ENCODE results near the gene BICRA. TPM values are rescaled to one million over a fixed set of nuclear protein-coding genes. Genes with fewer than 3 reads are reported as not detected.

Gene BICRA
- total RNA-seq, 1 donor from 2014 or later: 15.6 TPM

DNA sequence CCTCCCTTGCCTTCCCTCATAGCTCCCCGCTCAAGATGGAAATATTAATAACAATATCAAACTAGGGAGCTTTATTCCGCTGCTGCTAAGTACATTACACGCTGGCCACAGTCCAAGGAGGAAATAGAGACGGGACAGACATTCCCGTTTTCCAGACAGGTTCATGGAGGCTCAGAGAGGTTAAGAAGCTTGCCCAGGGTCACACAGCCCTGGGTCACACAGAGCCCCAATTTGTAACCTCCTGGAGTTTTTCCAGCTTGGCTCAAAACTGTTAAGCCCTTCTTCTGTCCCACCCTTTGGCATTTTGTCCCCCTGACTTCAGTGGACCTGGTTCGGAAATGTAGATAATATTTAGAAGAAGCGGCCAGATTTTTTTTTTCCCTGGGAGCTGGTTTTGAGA is 2.0 kb downstream of the BICRA start:
- Histone ChIP-seq H3F3A (ENCODE audit: low read depth) (peaks cover 45% of the 10 kb centered on the region), H3K9ac (no peak overlapping the region), H3K27me3 (no peaks in the 10 kb centered on the region), H3K79me2 (ENCODE audit: low read depth) (peaks cover 86% of the 10 kb centered on the region), H2AFZ (replicated peaks) (no peak overlapping the region), H3K27ac (no peak overlapping the region), H3K4me3 (peak overlapping the region; percentile 94), H3K36me3 (no peaks in the 10 kb centered on the region), H3K4me1 (peaks cover 28% of the 10 kb centered on the region), H3K4me2 (peak overlapping the region; percentile 94), H4K20me1 (ENCODE audit: low read depth) (peaks cover 76% of the 10 kb centered on the region), H3K9me3 (ENCODE audit: low read depth) (no peaks in the 10 kb centered on the region)
- H3K9me3 Mint-ChIP-seq: no peaks in the 10 kb centered on the region
- TF ChIP-seq, protein P1, sequence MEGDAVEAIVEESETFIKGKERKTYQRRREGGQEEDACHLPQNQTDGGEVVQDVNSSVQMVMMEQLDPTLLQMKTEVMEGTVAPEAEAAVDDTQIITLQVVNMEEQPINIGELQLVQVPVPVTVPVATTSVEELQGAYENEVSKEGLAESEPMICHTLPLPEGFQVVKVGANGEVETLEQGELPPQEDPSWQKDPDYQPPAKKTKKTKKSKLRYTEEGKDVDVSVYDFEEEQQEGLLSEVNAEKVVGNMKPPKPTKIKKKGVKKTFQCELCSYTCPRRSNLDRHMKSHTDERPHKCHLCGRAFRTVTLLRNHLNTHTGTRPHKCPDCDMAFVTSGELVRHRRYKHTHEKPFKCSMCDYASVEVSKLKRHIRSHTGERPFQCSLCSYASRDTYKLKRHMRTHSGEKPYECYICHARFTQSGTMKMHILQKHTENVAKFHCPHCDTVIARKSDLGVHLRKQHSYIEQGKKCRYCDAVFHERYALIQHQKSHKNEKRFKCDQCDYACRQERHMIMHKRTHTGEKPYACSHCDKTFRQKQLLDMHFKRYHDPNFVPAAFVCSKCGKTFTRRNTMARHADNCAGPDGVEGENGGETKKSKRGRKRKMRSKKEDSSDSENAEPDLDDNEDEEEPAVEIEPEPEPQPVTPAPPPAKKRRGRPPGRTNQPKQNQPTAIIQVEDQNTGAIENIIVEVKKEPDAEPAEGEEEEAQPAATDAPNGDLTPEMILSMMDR (IDR thresholded peaks at IDR 0.05): no peak
- peak overlapping the region; percentile 81 for H3K27ac Mint-ChIP-seq
- peak overlapping the region; percentile 98 for H3K4me3 Mint-ChIP-seq
- H3K36me3 Mint-ChIP-seq: peaks cover 7% of the 10 kb centered on the region
- H3K4me1 Mint-ChIP-seq: peaks cover 40% of the 10 kb centered on the region
- peaks cover 2% of the 10 kb centered on the region for H3K27me3 Mint-ChIP-seq (ENCODE audit: insufficient read depth, low read depth)
- DNase-seq (ENCODE audit: low spot score): no peak

DNA sequence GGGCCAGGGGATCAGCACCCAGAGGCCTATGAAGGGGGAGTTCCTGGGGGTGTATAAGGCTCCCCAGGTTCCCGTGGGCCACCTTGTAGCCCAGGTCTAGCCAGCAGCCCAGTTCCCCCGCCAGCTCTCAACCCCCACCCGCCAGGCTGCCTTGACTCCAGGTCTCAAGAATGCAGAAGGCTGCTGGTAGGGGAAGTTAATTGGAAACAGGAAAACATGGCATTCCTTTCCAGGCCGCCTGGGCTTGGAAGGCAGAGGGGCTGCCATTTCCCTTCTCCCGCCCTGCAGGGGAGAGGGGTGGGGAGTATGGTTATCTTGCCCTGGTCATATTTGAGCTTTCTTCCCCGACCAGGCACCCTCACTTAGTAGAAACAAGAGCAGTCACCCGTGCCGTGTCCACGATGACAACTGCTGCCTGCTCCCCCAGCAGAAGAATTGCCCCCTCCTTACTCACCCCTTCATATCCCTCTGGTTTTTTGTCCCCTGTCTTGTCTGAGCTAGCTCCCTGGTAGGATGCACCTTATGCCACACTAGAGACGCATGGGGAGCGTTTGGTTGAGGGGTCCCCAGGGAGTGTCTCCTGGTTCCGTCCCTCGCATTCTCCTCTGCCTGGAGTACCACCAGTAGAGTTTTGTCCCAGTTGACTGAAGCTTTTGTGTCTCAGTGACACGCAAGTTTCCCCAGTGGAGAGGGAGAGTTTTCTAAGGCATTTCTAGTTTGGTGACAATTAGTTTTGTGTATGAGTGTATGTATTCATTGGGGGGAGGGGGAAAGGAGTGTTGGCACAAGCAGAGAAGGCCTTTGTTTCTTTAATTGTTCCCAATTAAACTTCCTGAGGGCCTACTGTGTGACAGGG is 4.5 kb downstream of the BICRA start:
- Mint-ChIP-seq H3K27ac (no peak overlapping the region), H3K4me3 (no peak overlapping the region), H3K36me3 (peaks cover 7% of the 10 kb centered on the region), H3K4me1 (peaks cover 47% of the 10 kb centered on the region), H3K9me3 (no peaks in the 10 kb centered on the region), H3K27me3 (ENCODE audit: insufficient read depth, low read depth) (peaks cover 2% of the 10 kb centered on the region)
- Histone ChIP-seq H3K9me3 (ENCODE audit: low read depth) (no peaks in the 10 kb centered on the region), H3K36me3 (no peaks in the 10 kb centered on the region), H3K4me3 (peak overlapping the region; percentile 4), H4K20me1 (ENCODE audit: low read depth) (peaks cover 90% of the 10 kb centered on the region), H3K79me2 (ENCODE audit: low read depth) (peaks cover 95% of the 10 kb centered on the region), H3K4me1 (peaks cover 28% of the 10 kb centered on the region), H3K4me2 (peak overlapping the region; percentile 46), H3K27me3 (no peaks in the 10 kb centered on the region), H3K9ac (no peak overlapping the region), H3F3A (ENCODE audit: low read depth) (peaks cover 38% of the 10 kb centered on the region), H2AFZ (replicated peaks) (no peak overlapping the region), H3K27ac (peak overlapping the region; percentile 69)
- DNase-seq (ENCODE audit: low spot score): peak; percentile 85
- TF ChIP-seq EZH2 (IDR thresholded peaks at IDR 0.05) (no peak), EZH2phosphoT487 (IDR thresholded peaks at IDR 0.05) (no peak)
- TF ChIP-seq, protein P1 (IDR thresholded peaks at IDR 0.05): no peak

DNA sequence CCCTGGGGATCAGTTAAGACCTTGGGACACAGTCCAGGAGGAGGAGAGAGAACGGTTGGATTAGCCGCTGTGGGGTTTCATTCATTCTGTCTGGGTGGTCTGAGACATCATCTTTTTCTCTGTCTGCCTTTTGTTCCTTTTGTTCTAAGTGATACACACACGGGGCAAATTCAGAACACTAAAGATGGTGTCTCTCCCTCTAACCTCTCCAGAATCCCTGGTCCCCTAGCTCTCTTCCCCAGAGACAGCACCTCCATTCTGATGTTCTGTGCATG is 5.0 kb downstream of the BICRA start:
- Histone ChIP-seq H3K9ac (no peak overlapping the region), H3K27ac (peak overlapping the region; percentile 46), H3K4me1 (peaks cover 28% of the 10 kb centered on the region), H3K9me3 (ENCODE audit: low read depth) (no peaks in the 10 kb centered on the region), H4K20me1 (ENCODE audit: low read depth) (peaks cover 96% of the 10 kb centered on the region), H3K36me3 (no peaks in the 10 kb centered on the region), H3F3A (ENCODE audit: low read depth) (peaks cover 38% of the 10 kb centered on the region), H2AFZ (replicated peaks) (no peak overlapping the region), H3K4me3 (no peak overlapping the region), H3K4me2 (peak overlapping the region; percentile 46), H3K27me3 (no peaks in the 10 kb centered on the region), H3K79me2 (ENCODE audit: low read depth) (peaks cover 100% of the 10 kb centered on the region)
- H3K27ac Mint-ChIP-seq: no peak overlapping the region
- peaks cover 51% of the 10 kb centered on the region for H3K4me1 Mint-ChIP-seq
- TF ChIP-seq EZH2phosphoT487 (IDR thresholded peaks at IDR 0.05) (no peak), EZH2 (IDR thresholded peaks at IDR 0.05) (no peak)
- TF ChIP-seq, protein P1 (IDR thresholded peaks at IDR 0.05): no peak
- H3K4me3 Mint-ChIP-seq: peak overlapping the region; percentile 66
- no peaks in the 10 kb centered on the region for H3K9me3 Mint-ChIP-seq
- peaks cover 7% of the 10 kb centered on the region for H3K36me3 Mint-ChIP-seq
- peaks cover 2% of the 10 kb centered on the region for H3K27me3 Mint-ChIP-seq (ENCODE audit: insufficient read depth, low read depth)
- peak; percentile 44 for DNase-seq (ENCODE audit: low spot score)

Data from neural progenitor cell (in vitro differentiated cells).